Measurements from ENCODE around the gene OPHN1. TPM values are rescaled to one million over a fixed set of nuclear protein-coding genes. Genes with fewer than 3 reads are reported as not detected.
"Not testable (repeated sequence)": the region's sequence is repeated elsewhere in the genome, so short reads cannot be mapped to it uniquely, and the experiment has no call there.

The OPHN1 gene
- total and polyA plus RNA-seq, 12 donors = 2.1 to 7.1 (median 5.2) TPM

GRCh38 chrX:68086709-68087108, 346.6 kb downstream of the OPHN1 start:
- no peak overlapping the region for H3K4me3 ChIP-seq
- TF ChIP-seq CTCF (IDR thresholded peaks at IDR 0.05) = no peak
- ATAC-seq (no peak), DNase-seq (no peak)
- H3K9me3 ChIP-seq = no peaks in the 10 kb centered on the region
- intact Hi-C loops (cut with DNase I) = no loop called here
- H3K27ac ChIP-seq = peak overlapping the region in 1 of 10 donors; percentile 36
- WGBS, 2 donors = 38 to 58% methylated on average over 1 of the region's 1 CpG
- H3K27me3 ChIP-seq = peaks cover 0 to 38% (median 0%) of the 10 kb centered on the region in 7 donors
- peaks cover 0 to 9% (median 0%) of the 10 kb centered on the region in 9 donors for H3K4me1 ChIP-seq
- H3K36me3 ChIP-seq = no peaks in the 10 kb centered on the region

GRCh38 chrX:68084765-68085164, 348.5 kb downstream of the OPHN1 start:
- intact Hi-C loops (cut with DNase I) = no loop called here
- Histone ChIP-seq H3K4me3 (no peak overlapping the region), H3K27ac (no peak overlapping the region), H3K9me3 (no peaks in the 10 kb centered on the region), H3K36me3 (no peaks in the 10 kb centered on the region), H3K27me3 (peaks cover 0 to 27% (median 0%) of the 10 kb centered on the region in 7 donors), H3K4me1 (peaks cover 0 to 9% (median 0%) of the 10 kb centered on the region in 9 donors)
- WGBS, 2 donors = 58 to 80% methylated on average over 1 of the region's 1 CpG
- ATAC-seq (peak in 5 of 8 donors; percentile 44 to 62 (median 59)), DNase-seq (peak in 1 of 2 donors; percentile 3)
- no peak for TF ChIP-seq CTCF (IDR thresholded peaks at IDR 0.05)

GRCh38 chrX:68083510-68083909, 349.8 kb downstream of the OPHN1 start:
- H3K27me3 ChIP-seq = peaks cover 0 to 16% (median 0%) of the 10 kb centered on the region in 7 donors
- ATAC-seq (no peak), DNase-seq (no peak)
- no peak overlapping the region for H3K27ac ChIP-seq
- peaks cover 0 to 9% (median 0%) of the 10 kb centered on the region in 9 donors for H3K4me1 ChIP-seq
- WGBS, 2 donors = 35 to 49% methylated on average over 3 of the region's 3 CpGs
- H3K36me3 ChIP-seq = no peaks in the 10 kb centered on the region
- no peak for TF ChIP-seq CTCF (IDR thresholded peaks at IDR 0.05)
- H3K4me3 ChIP-seq = no peak overlapping the region
- intact Hi-C loops (cut with DNase I) = no loop called here
- no peaks in the 10 kb centered on the region for H3K9me3 ChIP-seq

- ATAC-seq = no peak
- H3K9me3 ChIP-seq = no peaks in the 10 kb centered on the region
Observed at GRCh38 chrX:68079961-68080360, 353.3 kb downstream of the OPHN1 start.

GRCh38 chrX:68078801-68079200, 354.5 kb downstream of the OPHN1 start:
- H3K4me3 ChIP-seq; ATAC-seq; H3K27ac ChIP-seq; DNase-seq; H3K36me3 ChIP-seq; H3K4me1 ChIP-seq; intact Hi-C loops (cut with DNase I); H3K27me3 ChIP-seq; H3K9me3 ChIP-seq: not testable (repeated sequence)

More at GRCh38 chrX:68079961-68080360, 353.3 kb downstream of the OPHN1 start:
- Histone ChIP-seq H3K27ac (no peak overlapping the region), H3K27me3 (peaks cover 0 to 5% (median 0%) of the 10 kb centered on the region in 7 donors), H3K4me1 (peaks cover 0 to 7% (median 0%) of the 10 kb centered on the region in 9 donors), H3K4me3 (no peak overlapping the region), H3K36me3 (no peaks in the 10 kb centered on the region)
- WGBS, 2 donors = 87 to 91% methylated on average over 1 of the region's 1 CpG
- no peak for DNase-seq
- TF ChIP-seq CTCF (IDR thresholded peaks at IDR 0.05) = no peak
- intact Hi-C loops (cut with DNase I) = no loop called here
